Panc1 (cell line): ENCODE measurements around the gene ACSS1. TPM values are rescaled to one million over a fixed set of nuclear protein-coding genes. Genes with fewer than 3 reads are reported as not detected.

ENCODE experiments used
- ATAC-seq: fragments of 200-7000 bp; cut with Tn5 transposase; 2 replicates; pipeline ENCODE4 v1.9.1; 2020; ENCODE audit warnings: mild to moderate bottlenecking, moderate library complexity
- BruUV-seq: library from RNA; stranded (reverse); fragments of 400-500 nt; replicated peaks from 2 replicates; lab custom pipeline; 2021; lab: Mats Ljungman, UMichigan
- CTCF ChIA-PET: fragments of 300-600 bp; sonication (Branson Sonifier 250); formaldehyde crosslinking; loops from one replicate; lab custom pipeline; 2022; ENCODE audit warnings: antibody characterized with exemption; lab: Charles Lee
- POLR2A ChIA-PET: fragments of 300-600 bp; sonication (Branson Sonifier 250); formaldehyde crosslinking; loops from one replicate; lab custom pipeline; 2022; ENCODE audit warnings: antibody characterized with exemption; lab: Charles Lee
- DNase-seq: peaks from one replicate; pipeline ENCODE4 v3.0.0-alpha.2; 2010; ENCODE audit warnings: low read depth, low spot score
- H3K27ac ChIP-seq: 2 replicates; pipeline ENCODE4 v1.5.1; 2011; ENCODE audit warnings: mild to moderate bottlenecking, low read length, inconsistent platforms
- H3K27me3 ChIP-seq: fragments of 200-500 bp; sonication (Bioruptor generic); 2 replicates; pipeline ENCODE4 v1.6.0; 2014; ENCODE audit warnings: low read length, inconsistent platforms; ENCODE audit not compliant: control insufficient read depth, insufficient read depth
- H3K36me3 ChIP-seq: fragments of 200-500 bp; sonication (Bioruptor generic); 2 replicates; pipeline ENCODE4 v1.5.1; 2014; ENCODE audit warnings: inconsistent platforms, mild to moderate bottlenecking, low read length, moderate library complexity; ENCODE audit not compliant: control insufficient read depth, insufficient read depth
- H3K4me1 ChIP-seq: 2 replicates; pipeline ENCODE4 v1.5.1; 2011; ENCODE audit warnings: inconsistent platforms, mild to moderate bottlenecking, low read length, moderate library complexity; ENCODE audit not compliant: control insufficient read depth, insufficient read depth
- H3K4me3 ChIP-seq, 2 experiments: 2 replicates each; pipeline ENCODE4 v1.5.1; 2011 to 2012; ENCODE audit warnings: low read depth in 2 of 2, low read length in 2 of 2, mild to moderate bottlenecking in 2 of 2, inconsistent platforms in 1 of 2, moderate library complexity in 1 of 2
- H3K9me3 ChIP-seq: fragments of 200-500 bp; sonication (Bioruptor generic); 2 replicates; pipeline ENCODE4 v1.5.1; 2014; ENCODE audit warnings: low read depth, mild to moderate bottlenecking, inconsistent platforms, low read length, moderate library complexity; ENCODE audit not compliant: control insufficient read depth, insufficient read depth
- CTCF ChIP-seq: fragments of 450-650 bp; IDR thresholded peaks from 2 replicates; pipeline ENCODE4 v1.5.1; 2017; ENCODE audit warnings: mild to moderate bottlenecking
- POLR2AphosphoS5 ChIP-seq: IDR thresholded peaks from 2 replicates; pipeline ENCODE4 v1.6.1; 2012; ENCODE audit warnings: mild to moderate bottlenecking, low read depth, low read length, moderate library complexity
- REST ChIP-seq, 2 experiments: IDR thresholded peaks; 2 replicates each; pipeline ENCODE4 v1.6.1; 2011 to 2012; ENCODE audit warnings: low read depth in 2 of 2, control low read depth in 1 of 2, low read length in 1 of 2, mild to moderate bottlenecking in 1 of 2, moderate library complexity in 1 of 2; ENCODE audit not compliant: insufficient read depth in 1 of 2
- SIN3A ChIP-seq: IDR thresholded peaks from 2 replicates; pipeline ENCODE4 v1.6.1; 2012; ENCODE audit warnings: low read depth, mild to moderate bottlenecking, low read length, moderate library complexity, borderline replicate concordance; ENCODE audit not compliant: insufficient read depth
- TCF7L2 ChIP-seq: IDR thresholded peaks from 2 replicates; pipeline ENCODE4 v1.6.1; 2011; ENCODE audit warnings: mild to moderate bottlenecking, low read depth, low read length, inconsistent platforms
- in situ Hi-C: cut with HindIII; loops from 2 replicates; pipeline ENCODE4 v1.10.0; 2016; ENCODE audit warnings: low sequenced_read_pairs, low pct_unique_long_range_greater_than_20kb
- intact Hi-C: fragments of 100-400 bp; cut with micrococcal nuclease; formaldehyde crosslinking; loops from one replicate; pipeline ENCODE4 v1.10.0; 2022; ENCODE audit not compliant: unreplicated experiment
- total RNA-seq: library from RNA; stranded (reverse); gene quantifications from one replicate; pipeline ENCODE4 v1.2.1, GENCODE V29; 2021; ENCODE audit not compliant: unreplicated experiment

Gene ACSS1
- total RNA-seq, 1 experiment from 2014 or later = 32.2 TPM

- in situ Hi-C loops = no loop called here
- BruUV-seq = no TSS peak
- Histone ChIP-seq H3K4me1 (no peaks in the 10 kb centered on the region), H3K36me3 (peaks cover 4% of the 10 kb centered on the region), H3K4me3 (no peak overlapping the region), H3K27me3 (no peaks in the 10 kb centered on the region), H3K9me3 (peaks cover 18% of the 10 kb centered on the region; the same call in 1 of the 2 replicates), H3K27ac (no peak overlapping the region)
- ChIA-PET CTCF (no interaction called here), POLR2A (no interaction called here)
- no peak for TF ChIP-seq REST (IDR thresholded peaks at IDR 0.05; ENCODE audit: insufficient read depth in 1 of 2, low read depth in 2 of 2, low read length in 1 of 2)
- TF ChIP-seq TCF7L2 = no peak
- TF ChIP-seq SIN3A = no peak
- TF ChIP-seq POLR2AphosphoS5 = no peak
- no peak for TF ChIP-seq CTCF
- no peak for ATAC-seq
- no peak for DNase-seq
- intact Hi-C loops = no loop called here
Observed at GRCh38 chr20:24979036-24979960, 78.6 kb downstream of the ACSS1 start.

GRCh38 chr20:24978513-24978912, 79.4 kb downstream of the ACSS1 start:
- Histone ChIP-seq H3K27me3 (no peaks in the 10 kb centered on the region), H3K4me1 (no peaks in the 10 kb centered on the region), H3K4me3 (no peak overlapping the region), H3K9me3 (peaks cover 18% of the 10 kb centered on the region; the same call in 1 of the 2 replicates), H3K36me3 (peaks cover 4% of the 10 kb centered on the region), H3K27ac (no peak overlapping the region)
- TF ChIP-seq TCF7L2 = no peak
- TF ChIP-seq POLR2AphosphoS5 = no peak
- no peak for TF ChIP-seq REST (IDR thresholded peaks at IDR 0.05; ENCODE audit: insufficient read depth in 1 of 2, low read depth in 2 of 2, low read length in 1 of 2)
- no peak for TF ChIP-seq CTCF
- no peak for TF ChIP-seq SIN3A
- intact Hi-C loops (no loop called here), in situ Hi-C loops (no loop called here)
- no peak for ATAC-seq
- DNase-seq = no peak
- no TSS peak for BruUV-seq
- POLR2A ChIA-PET = no interaction called here
- CTCF ChIA-PET = no interaction called here
